ENCODE data around the gene FBN2. TPM values are rescaled to one million over a fixed set of nuclear protein-coding genes. Genes with fewer than 3 reads are reported as not detected.
A peak's percentile ranks its signal among the peaks of the same experiment; 100 is the strongest.

The FBN2 gene
- total and polyA plus RNA-seq, 2 donors (not counting 1 experiment from before 2014, with no cell fraction given), result 43.1 to 80.1 TPM

- H3K4me3 ChIP-seq (replicated peaks in 1 of 4; ENCODE audit: control extremely low read depth in 1 of 4, insufficient read depth in 1 of 4, low read depth in 3 of 4, low read length in 4 of 4), result no peak overlapping the region
- TF ChIP-seq, protein P1, sequence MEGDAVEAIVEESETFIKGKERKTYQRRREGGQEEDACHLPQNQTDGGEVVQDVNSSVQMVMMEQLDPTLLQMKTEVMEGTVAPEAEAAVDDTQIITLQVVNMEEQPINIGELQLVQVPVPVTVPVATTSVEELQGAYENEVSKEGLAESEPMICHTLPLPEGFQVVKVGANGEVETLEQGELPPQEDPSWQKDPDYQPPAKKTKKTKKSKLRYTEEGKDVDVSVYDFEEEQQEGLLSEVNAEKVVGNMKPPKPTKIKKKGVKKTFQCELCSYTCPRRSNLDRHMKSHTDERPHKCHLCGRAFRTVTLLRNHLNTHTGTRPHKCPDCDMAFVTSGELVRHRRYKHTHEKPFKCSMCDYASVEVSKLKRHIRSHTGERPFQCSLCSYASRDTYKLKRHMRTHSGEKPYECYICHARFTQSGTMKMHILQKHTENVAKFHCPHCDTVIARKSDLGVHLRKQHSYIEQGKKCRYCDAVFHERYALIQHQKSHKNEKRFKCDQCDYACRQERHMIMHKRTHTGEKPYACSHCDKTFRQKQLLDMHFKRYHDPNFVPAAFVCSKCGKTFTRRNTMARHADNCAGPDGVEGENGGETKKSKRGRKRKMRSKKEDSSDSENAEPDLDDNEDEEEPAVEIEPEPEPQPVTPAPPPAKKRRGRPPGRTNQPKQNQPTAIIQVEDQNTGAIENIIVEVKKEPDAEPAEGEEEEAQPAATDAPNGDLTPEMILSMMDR (conservative IDR thresholded peaks at IDR 0.05 in 1 of 2, IDR thresholded peaks at IDR 0.05 in 1 of 2; ENCODE audit: low read depth in 1 of 2, low read length in 2 of 2), result no peak
- TF ChIP-seq EZH2 (IDR thresholded peaks at IDR 0.05; ENCODE audit: low read length, missing control alignments), result no peak
- no peak overlapping the region for H3K27ac ChIP-seq (ENCODE audit: insufficient read depth, low read length)
- H3K4me2 ChIP-seq (ENCODE audit: extremely low read depth, insufficient read depth, low read length), result no peak overlapping the region
- no peaks in the 10 kb centered on the region for H4K20me1 ChIP-seq (ENCODE audit: control insufficient read depth, extremely low read depth, insufficient read depth, low read length)
- H3K27me3 ChIP-seq (ENCODE audit: control insufficient read depth, insufficient read depth, low read length), result no peaks in the 10 kb centered on the region
- H3K4me1 ChIP-seq (ENCODE audit: control insufficient read depth, extremely low read depth, insufficient read depth, low read length), result no peaks in the 10 kb centered on the region
- no peak overlapping the region for H2AFZ ChIP-seq (ENCODE audit: low read length)
- H3K79me2 ChIP-seq (ENCODE audit: control insufficient read depth, insufficient read depth, low read length), result no peaks in the 10 kb centered on the region
- no peaks in the 10 kb centered on the region for H3K36me3 ChIP-seq (ENCODE audit: control insufficient read depth, insufficient read depth, low read length)
- H3K9ac ChIP-seq (ENCODE audit: insufficient read depth, low read length), result no peak overlapping the region
- H3K9me3 ChIP-seq (ENCODE audit: control insufficient read depth, insufficient read depth, low read depth, low read length), result no peaks in the 10 kb centered on the region
- DNase-seq (ENCODE audit: low read depth in 2 of 2), result no peak
Measured at GRCh38 chr5:128472919-128473318, 65.1 kb downstream of the FBN2 start.

DNA sequence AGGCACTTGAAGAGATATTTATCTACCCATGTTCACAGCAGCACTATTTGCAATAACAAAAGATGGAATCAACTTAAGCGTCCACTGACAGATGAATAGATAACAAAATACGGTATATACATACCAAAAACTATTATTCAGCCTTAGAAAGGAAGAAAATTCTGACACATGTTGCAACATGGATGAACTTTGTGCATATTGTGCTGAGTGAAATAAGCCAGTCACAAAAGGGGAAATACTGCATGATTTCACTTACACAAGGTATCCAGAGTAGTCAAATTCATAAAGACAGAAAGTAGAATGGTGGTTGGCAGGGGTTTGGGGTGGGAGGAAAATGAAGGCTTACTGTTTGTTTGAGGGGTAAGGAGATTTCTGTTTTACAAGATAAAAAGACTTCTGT, 66.0 kb downstream of the FBN2 start:
- no peak overlapping the region for H3K4me3 ChIP-seq (replicated peaks in 1 of 4; ENCODE audit: control extremely low read depth in 1 of 4, insufficient read depth in 1 of 4, low read depth in 3 of 4, low read length in 4 of 4)
- no peak overlapping the region for H3K4me2 ChIP-seq (ENCODE audit: extremely low read depth, insufficient read depth, low read length)
- H4K20me1 ChIP-seq (ENCODE audit: control insufficient read depth, extremely low read depth, insufficient read depth, low read length), result no peaks in the 10 kb centered on the region
- no peaks in the 10 kb centered on the region for H3K9me3 ChIP-seq (ENCODE audit: control insufficient read depth, insufficient read depth, low read depth, low read length)
- TF ChIP-seq EZH2 (IDR thresholded peaks at IDR 0.05; ENCODE audit: low read length, missing control alignments), result no peak
- no peak for DNase-seq (ENCODE audit: low read depth in 2 of 2)
- H3K79me2 ChIP-seq (ENCODE audit: control insufficient read depth, insufficient read depth, low read length), result no peaks in the 10 kb centered on the region
- H3K9ac ChIP-seq (ENCODE audit: insufficient read depth, low read length), result no peak overlapping the region
- no peaks in the 10 kb centered on the region for H3K4me1 ChIP-seq (ENCODE audit: control insufficient read depth, extremely low read depth, insufficient read depth, low read length)
- H3K27me3 ChIP-seq (ENCODE audit: control insufficient read depth, insufficient read depth, low read length), result no peaks in the 10 kb centered on the region
- no peak overlapping the region for H2AFZ ChIP-seq (ENCODE audit: low read length)
- no peaks in the 10 kb centered on the region for H3K36me3 ChIP-seq (ENCODE audit: control insufficient read depth, insufficient read depth, low read length)
- no peak overlapping the region for H3K27ac ChIP-seq (ENCODE audit: insufficient read depth, low read length)

GRCh38 chr5:128470663-128471062, 67.4 kb downstream of the FBN2 start:
- Histone ChIP-seq H3K4me2 (ENCODE audit: extremely low read depth, insufficient read depth, low read length) (no peak overlapping the region), H3K36me3 (ENCODE audit: control insufficient read depth, insufficient read depth, low read length) (no peaks in the 10 kb centered on the region), H3K4me1 (ENCODE audit: control insufficient read depth, extremely low read depth, insufficient read depth, low read length) (no peaks in the 10 kb centered on the region), H4K20me1 (ENCODE audit: control insufficient read depth, extremely low read depth, insufficient read depth, low read length) (no peaks in the 10 kb centered on the region), H3K9ac (ENCODE audit: insufficient read depth, low read length) (no peak overlapping the region), H2AFZ (ENCODE audit: low read length) (no peak overlapping the region), H3K4me3 (replicated peaks in 1 of 4; ENCODE audit: control extremely low read depth in 1 of 4, insufficient read depth in 1 of 4, low read depth in 3 of 4, low read length in 4 of 4) (no peak overlapping the region), H3K27me3 (ENCODE audit: control insufficient read depth, insufficient read depth, low read length) (no peaks in the 10 kb centered on the region), H3K79me2 (ENCODE audit: control insufficient read depth, insufficient read depth, low read length) (no peaks in the 10 kb centered on the region), H3K9me3 (ENCODE audit: control insufficient read depth, insufficient read depth, low read depth, low read length) (no peaks in the 10 kb centered on the region), H3K27ac (ENCODE audit: insufficient read depth, low read length) (no peak overlapping the region)
- no peak for TF ChIP-seq EZH2 (IDR thresholded peaks at IDR 0.05; ENCODE audit: low read length, missing control alignments)
- TF ChIP-seq, protein P1 (conservative IDR thresholded peaks at IDR 0.05 in 1 of 2, IDR thresholded peaks at IDR 0.05 in 1 of 2; ENCODE audit: low read depth in 1 of 2, low read length in 2 of 2), result no peak
- DNase-seq (ENCODE audit: low read depth in 2 of 2), result peak; percentile 6 to 22

Data from fibroblast of lung (primary cell).